ENCODE measurements around the gene TAF11L9.
"Not testable (repeated sequence)": the region's sequence is repeated elsewhere in the genome, so short reads cannot be mapped to it uniquely, and the experiment has no call there.

TAF11L9 gene

DNA sequence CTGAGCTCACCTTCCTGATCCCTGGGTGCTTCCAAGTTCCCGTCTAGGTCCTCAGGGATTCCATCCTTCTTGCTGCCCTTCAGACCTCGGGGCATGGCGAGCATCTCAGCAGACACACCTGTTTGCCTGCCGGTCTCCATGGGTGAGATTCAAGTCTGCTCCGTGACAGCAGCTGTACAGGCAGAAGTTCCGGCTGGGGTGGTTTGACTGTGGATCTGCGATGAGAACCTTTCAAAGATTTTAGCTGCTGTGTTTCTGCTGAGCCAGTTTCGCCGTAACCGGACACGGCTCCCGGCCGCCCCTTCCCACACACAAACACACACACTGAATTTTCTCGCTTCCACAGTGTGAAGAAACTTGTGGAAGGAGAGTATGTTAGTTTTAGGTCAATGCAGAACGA, at the start of gene TAF11L9:
TAF11L9 (minus strand) TSS at position 140 of the 400 bp plus-strand sequence.
- not testable (repeated sequence) for DNase-seq

DNA sequence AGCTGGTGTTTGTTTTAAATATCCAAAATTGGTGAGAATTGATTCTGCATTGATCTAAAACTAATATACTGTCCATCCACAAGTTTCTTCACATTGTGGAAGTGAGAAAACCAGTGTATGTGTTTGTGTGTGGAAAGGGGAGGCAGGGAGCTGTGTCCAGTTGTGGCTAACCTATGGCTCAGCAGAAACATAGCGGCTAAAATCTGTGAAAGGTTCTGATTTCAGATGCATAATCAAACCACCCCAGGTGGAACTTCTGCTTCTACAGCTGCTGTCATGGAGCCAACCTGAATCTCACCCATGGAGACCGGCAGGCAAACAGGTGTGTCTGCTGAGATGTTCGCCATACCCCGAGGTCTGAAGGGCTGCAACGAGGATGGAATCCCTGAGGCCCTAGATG, 40.0 kb upstream of the TAF11L9 start, which contains the start of gene TAF11L14:
TAF11L14 (plus strand) TSS at position 301 of the 400 bp plus-strand sequence.
- DNase-seq, result no peak

DNA sequence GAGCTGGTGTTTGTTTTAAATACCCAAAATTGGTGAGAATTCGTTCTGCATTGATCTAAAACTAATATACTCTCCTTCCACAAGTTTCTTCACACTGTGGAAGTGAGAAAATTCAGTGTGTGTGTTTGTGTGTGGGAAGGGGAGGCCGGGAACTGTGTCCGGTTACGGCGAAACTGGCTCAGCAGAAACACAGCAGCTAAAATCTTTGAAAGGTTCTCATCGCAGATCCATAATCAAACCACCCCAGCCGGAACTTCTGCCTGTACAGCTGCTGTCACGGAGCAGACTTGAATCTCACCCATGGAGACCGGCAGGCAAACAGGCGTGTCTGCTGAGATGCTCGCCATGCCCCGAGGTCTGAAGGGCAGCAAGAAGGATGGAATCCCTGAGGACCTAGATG, 37.6 kb upstream of the TAF11L9 start, which contains the start of gene TAF11L13:
TAF11L13 (plus strand) TSS at position 301 of the 400 bp plus-strand sequence.
- DNase-seq, result not testable (repeated sequence)

DNA sequence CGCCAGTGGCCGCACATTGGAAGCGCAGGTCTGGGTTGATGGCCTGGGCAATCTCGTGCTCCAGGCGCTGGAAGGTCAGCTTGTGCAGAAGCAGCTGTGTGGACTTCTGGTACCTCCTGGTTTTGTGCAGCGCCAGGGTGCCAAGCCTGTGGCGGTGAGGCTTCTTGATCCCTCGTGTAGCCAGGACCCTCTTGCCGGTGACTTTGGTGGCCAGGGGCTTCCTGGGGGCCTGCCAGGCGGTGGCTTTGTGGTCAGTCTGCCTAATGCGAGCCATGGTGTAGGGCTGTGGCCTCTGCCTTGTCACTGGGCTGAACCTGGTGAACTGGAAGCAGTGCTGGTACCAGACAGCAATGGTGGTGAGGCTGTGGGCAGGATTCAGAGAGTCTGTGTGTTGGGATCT, 31.5 kb upstream of the TAF11L9 start:
- no peak for DNase-seq

DNA sequence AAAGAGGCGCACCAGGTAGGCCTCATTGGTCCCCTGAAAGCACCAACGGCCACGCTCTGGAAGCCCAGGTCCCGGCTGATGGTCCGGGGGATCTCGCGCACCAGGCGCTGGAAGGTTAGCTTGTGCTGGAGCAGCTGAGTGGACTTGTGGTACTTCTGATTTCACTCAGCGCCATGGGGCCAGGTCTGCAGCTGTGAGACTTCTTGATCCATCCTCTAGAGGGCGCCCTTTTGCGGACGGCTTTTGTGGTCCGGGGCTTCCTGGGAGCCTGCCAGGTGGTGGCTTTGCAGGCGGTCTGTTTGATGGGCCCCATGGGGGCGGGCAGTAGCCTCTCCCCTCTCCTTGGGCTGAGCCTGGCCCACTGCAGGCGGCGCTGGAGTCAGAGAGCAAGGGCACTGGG, 26.4 kb upstream of the TAF11L9 start:
- DNase-seq, result no peak

DNA sequence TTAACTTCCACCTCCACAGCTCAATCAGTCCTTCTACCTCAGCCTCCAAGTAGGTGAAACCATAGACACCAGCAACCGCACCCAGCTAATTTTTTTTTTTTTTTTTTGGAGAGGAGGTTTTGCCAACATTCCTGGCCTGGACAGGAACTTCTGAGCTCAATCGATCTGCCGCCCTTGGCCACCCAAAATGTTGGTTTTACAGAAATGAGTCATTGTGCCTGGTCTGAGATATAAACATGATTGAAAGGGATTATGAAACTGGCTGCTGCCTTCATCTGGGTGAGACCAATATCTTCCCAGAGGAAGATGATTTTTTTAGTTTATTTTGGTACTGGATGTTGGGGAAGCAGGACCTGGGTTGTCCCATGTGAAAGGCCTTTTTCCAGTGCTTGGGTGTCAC, 25.2 kb upstream of the TAF11L9 start:
- DNase-seq, result no peak

DNA sequence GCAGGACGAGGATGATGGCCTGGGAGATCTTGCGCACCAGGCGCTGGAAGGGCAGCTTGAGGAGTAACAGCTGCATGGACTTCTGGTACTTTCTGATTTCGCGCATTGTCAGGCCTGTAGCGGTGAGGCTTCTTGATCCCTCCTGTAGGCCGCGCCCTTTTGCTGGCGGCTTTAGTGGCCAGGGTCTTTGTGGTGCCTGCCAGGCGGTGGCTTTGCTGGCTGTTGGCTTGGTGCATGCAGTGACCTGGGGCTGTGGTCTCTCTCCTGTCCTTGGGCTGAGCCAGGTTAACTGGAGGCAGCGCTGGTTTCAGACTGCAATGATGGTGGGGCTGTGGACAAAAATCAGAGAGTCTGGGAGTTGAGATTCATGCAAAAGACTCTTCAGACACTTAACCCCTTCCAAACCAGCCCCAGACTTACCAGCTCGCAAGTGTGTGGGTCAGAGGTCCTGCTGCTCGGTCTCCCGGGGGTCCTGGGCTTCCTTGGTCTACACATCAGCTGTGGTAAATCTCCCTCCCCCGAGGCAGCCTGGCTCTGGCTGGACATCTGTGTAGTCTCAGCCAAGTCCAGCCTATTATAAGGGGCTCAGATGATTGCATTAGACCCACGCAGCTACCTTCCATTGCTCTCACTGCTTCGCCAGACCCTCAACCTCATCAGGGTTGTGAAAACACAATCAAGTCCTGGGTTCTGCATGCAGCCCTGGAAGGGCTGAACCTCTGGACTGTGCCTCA, 20.8 kb upstream of the TAF11L9 start:
- DNase-seq, result no peak

DNA sequence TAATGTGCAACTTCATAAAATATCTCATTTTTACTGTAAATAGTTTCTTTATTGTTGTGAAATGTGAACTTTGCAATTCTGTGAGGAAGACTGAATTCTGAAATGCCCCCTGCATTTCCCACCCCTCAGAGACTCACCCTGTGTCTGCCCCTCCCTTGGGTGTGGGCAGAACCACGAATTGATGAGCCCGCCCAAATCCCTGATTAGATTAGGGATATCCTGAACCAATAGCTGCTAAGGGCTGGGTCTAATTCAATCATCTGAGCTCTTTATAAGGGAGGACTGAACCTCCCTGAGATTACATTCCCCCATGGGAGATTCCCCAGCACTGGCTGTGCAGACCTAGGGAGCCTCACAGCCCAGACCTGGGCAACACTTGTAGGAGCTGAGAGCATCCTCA, 15.9 kb upstream of the TAF11L9 start, which contains the start of gene TAF11L12:
TAF11L12 (plus strand) TSS at position 301 of the 400 bp plus-strand sequence.
- DNase-seq, result not testable (repeated sequence)

DNA sequence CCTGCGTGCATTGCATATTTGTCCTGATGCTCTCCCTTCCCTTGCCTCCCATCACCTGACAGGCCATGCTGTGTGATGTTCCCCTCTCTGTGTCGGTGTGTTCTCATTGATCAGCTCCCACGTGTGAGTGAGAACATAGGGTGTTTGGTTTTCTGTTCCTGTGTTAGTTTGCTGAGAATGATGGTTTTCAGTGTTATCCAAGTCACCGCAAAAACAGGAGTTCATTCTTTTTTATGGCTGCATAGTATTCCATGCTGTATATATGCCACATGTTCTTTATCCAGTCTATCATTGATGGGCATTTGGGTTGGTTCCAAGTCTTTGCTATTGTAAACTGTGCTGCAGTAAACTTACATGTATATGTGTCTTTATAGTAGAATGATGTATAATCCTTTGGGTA, 13.3 kb upstream of the TAF11L9 start:
- not testable (repeated sequence) for DNase-seq

DNA sequence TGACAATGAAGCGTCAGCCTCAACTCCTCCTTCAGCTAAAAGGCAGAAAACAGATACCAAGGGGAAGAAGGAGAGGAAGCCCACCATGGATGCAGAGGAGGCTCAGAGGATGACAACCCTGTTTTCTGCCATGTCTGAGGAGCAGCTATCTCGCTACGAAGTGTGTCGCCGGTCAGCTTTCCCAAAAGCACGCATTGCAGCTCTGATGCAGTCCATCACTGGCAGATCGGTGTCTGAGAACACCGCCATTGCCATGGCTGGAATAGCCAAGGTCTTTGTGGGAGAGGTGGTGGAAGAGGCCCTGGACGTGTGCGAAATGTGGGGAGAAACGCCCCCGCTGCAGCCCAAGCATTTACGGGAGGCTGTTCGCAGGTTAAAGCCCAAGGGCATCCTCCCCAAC, 10.8 kb upstream of the TAF11L9 start:
- DNase-seq, result no peak

DNA sequence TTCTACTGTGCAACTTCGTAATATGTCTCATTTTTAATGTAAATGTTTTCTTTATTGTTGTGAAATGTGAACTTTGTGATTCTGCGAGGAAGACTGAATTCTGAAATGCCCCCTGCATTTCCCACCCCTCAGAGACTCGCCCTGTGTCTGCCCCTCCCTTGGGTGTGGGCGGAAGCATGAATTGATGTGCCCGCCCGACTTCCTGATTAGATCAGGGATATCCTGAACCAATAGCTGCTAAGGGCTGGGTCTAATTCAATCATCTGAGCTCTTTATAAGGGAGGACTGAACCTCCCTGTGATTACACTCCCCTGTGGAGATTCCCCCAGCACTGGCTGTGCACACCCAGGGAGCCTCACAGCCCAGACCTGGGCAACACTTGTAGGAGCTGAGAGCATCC, 9.7 kb upstream of the TAF11L9 start, which contains the start of gene TAF11L11:
TAF11L11 (plus strand) TSS at position 304 of the 400 bp plus-strand sequence.
- not testable (repeated sequence) for DNase-seq

DNA sequence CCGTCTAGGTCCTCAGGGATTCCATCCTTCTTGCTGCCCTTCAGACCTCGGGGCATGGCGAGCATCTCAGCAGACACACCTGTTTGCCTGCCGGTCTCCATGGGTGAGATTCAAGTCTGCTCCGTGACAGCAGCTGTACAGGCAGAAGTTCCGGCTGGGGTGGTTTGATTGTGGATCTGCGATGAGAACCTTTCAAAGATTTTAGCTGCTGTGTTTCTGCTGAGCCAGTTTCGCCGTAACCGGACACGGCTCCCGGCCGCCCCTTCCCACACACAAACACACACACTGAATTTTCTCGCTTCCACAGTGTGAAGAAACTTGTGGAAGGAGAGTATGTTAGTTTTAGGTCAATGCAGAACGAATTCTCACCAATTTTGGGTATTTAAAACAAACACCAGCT, 3.5 kb upstream of the TAF11L9 start, which contains the start of gene TAF11L10:
TAF11L10 (minus strand) TSS at position 101 of the 400 bp plus-strand sequence.
- not testable (repeated sequence) for DNase-seq

DNA sequence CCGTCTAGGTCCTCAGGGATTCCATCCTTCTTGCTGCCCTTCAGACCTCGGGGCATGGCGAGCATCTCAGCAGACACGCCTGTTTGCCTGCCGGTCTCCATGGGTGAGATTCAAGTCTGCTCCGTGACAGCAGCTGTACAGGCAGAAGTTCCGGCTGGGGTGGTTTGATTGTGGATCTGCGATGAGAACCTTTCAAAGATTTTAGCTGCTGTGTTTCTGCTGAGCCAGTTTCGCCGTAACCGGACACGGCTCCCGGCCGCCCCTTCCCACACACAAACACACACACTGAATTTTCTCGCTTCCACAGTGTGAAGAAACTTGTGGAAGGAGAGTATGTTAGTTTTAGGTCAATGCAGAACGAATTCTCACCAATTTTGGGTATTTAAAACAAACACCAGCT, 3.3 kb downstream of the TAF11L9 start, which contains the start of gene TAF11L8:
TAF11L8 (minus strand) TSS at position 101 of the 400 bp plus-strand sequence.
- not testable (repeated sequence) for DNase-seq

DNA sequence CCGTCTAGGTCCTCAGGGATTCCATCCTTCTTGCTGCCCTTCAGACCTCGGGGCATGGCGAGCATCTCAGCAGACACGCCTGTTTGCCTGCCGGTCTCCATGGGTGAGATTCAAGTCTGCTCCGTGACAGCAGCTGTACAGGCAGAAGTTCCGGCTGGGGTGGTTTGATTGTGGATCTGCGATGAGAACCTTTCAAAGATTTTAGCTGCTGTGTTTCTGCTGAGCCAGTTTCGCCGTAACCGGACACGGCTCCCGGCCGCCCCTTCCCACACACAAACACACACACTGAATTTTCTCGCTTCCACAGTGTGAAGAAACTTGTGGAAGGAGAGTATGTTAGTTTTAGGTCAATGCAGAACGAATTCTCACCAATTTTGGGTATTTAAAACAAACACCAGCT, 8.5 kb downstream of the TAF11L9 start, which contains the start of gene TAF11L7:
TAF11L7 (minus strand) TSS at position 101 of the 400 bp plus-strand sequence.
- DNase-seq, result not testable (repeated sequence)

Measured in activated CD4-positive, alpha-beta T cell treated with anti-CD3 and anti-CD28 coated beads for 48 hours (primary cell).